Measurements from ENCODE around the gene GABRB3. TPM values are rescaled to one million over a fixed set of nuclear protein-coding genes. Genes with fewer than 3 reads are reported as not detected.
A peak's percentile ranks its signal among the peaks of the same experiment; 100 is the strongest.
"Not testable (repeated sequence)": the region's sequence is repeated elsewhere in the genome, so short reads cannot be mapped to it uniquely, and the experiment has no call there.

GABRB3 gene
- total and polyA plus RNA-seq, 2 of the 8 experiments (the other 6 are each of a cell fraction or from before 2014, with no cell fraction given), result 98.8 to 163 TPM

DNA sequence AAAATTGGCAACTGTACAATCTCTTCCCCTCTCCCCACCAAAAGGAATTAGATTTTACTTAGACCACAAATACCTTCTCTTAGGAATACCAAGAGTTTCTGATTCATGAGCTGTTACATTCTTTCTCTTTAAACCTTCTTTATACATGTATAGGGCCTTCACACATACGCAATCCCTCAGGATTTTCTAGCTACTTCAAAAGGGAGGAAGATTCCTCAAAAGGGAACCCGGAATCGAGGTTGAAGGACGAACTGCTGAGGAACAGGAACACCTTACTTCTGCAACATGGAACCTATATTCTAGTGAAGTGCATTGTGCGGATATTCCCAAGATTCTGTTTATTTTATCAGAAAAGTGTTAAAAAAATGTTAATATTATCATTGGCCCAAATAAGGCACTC lies 52.3 kb downstream of the GABRB3 start (continued):
- TF ChIP-seq, protein P1, sequence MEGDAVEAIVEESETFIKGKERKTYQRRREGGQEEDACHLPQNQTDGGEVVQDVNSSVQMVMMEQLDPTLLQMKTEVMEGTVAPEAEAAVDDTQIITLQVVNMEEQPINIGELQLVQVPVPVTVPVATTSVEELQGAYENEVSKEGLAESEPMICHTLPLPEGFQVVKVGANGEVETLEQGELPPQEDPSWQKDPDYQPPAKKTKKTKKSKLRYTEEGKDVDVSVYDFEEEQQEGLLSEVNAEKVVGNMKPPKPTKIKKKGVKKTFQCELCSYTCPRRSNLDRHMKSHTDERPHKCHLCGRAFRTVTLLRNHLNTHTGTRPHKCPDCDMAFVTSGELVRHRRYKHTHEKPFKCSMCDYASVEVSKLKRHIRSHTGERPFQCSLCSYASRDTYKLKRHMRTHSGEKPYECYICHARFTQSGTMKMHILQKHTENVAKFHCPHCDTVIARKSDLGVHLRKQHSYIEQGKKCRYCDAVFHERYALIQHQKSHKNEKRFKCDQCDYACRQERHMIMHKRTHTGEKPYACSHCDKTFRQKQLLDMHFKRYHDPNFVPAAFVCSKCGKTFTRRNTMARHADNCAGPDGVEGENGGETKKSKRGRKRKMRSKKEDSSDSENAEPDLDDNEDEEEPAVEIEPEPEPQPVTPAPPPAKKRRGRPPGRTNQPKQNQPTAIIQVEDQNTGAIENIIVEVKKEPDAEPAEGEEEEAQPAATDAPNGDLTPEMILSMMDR (IDR thresholded peaks at IDR 0.05; ENCODE audit: control extremely low read depth in 1 of 3, insufficient read depth in 1 of 3, low read depth in 1 of 3, low read length in 3 of 3), result no peak
- TF ChIP-seq CBX5 (IDR thresholded peaks at IDR 0.05; ENCODE audit: low read depth, low read length), result no peak
- TF ChIP-seq, protein P2, sequence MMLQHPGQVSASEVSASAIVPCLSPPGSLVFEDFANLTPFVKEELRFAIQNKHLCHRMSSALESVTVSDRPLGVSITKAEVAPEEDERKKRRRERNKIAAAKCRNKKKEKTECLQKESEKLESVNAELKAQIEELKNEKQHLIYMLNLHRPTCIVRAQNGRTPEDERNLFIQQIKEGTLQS (IDR thresholded peaks at IDR 0.05; ENCODE audit: insufficient read depth, low read depth, low read length), result no peak

DNA sequence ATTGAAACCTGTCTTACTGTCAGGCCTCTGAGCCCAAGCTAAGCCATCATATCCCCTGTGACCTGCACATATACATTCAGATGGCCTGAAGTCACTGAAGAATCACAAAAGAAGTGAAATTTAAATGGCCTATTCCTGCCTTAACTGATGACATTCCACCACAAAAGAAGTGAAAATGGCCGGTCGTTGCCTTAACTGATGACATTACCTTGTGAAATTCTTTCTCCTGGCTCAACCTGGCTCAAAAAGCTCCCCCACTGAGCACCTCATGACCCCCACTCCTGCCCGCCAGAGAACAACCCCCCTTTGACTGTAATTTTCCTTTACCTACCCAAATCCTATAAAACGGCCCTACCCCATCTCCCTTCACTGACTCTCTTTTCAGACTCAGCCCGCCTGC lies 53.0 kb downstream of the GABRB3 start:
- DNase-seq (ENCODE audit: low read depth in 1 of 2, low spot score in 2 of 2), result peak in 1 of 2 experiments; percentile 45
- peak overlapping the region; percentile 58 to 63; a peak in 3 of 4 replicates for H3K4me2 ChIP-seq (ENCODE audit: insufficient read depth in 1 of 2, low read depth in 2 of 2, low read length in 2 of 2)

More for the DNA sequence above, 53.0 kb downstream of the GABRB3 start:
- H3K14ac ChIP-seq (ENCODE audit: insufficient read length); H2BK20ac ChIP-seq (ENCODE audit: low read length); H3K27me3 ChIP-seq (replicated peaks in 1 of 4; ENCODE audit: control insufficient read depth in 3 of 4, extremely low read depth in 1 of 4, insufficient read depth in 3 of 4, low read length in 3 of 4); H4K20me1 ChIP-seq (replicated peaks in 1 of 2; ENCODE audit: control insufficient read depth in 1 of 2, insufficient read depth in 2 of 2, low read length in 2 of 2); H3K27ac ChIP-seq (ENCODE audit: low read depth, low read length); H4K5ac ChIP-seq (ENCODE audit: insufficient read length, low read depth, low read length); FAIRE-seq; H2BK15ac ChIP-seq (ENCODE audit: low read length); H3K23ac ChIP-seq (ENCODE audit: insufficient read length); H3K4ac ChIP-seq (replicated peaks; ENCODE audit: insufficient read length, low read depth, low read length); H3K36me3 ChIP-seq (ENCODE audit: control insufficient read depth in 2 of 4, insufficient read depth in 4 of 4, low read length in 3 of 4); H3K9me3 ChIP-seq (ENCODE audit: insufficient read depth in 2 of 2, low read depth in 1 of 2, low read length in 1 of 2); H2AFZ ChIP-seq (ENCODE audit: low read length); H2BK12ac ChIP-seq (ENCODE audit: low read depth, low read length); H4K91ac ChIP-seq (replicated peaks; ENCODE audit: insufficient read length, low read length); H2BK5ac ChIP-seq (ENCODE audit: low read depth, low read length); H2BK120ac ChIP-seq (replicated peaks; ENCODE audit: low read depth, low read length); H3K9ac ChIP-seq (replicated peaks in 1 of 4; ENCODE audit: extremely low read depth in 1 of 4, low read depth in 3 of 4, low read length in 3 of 4); H3K79me1 ChIP-seq (ENCODE audit: low read depth, low read length); H3K56ac ChIP-seq (replicated peaks; ENCODE audit: insufficient read length, low read depth, low read length); H2AK5ac ChIP-seq (ENCODE audit: low read depth, low read length); H3K18ac ChIP-seq (ENCODE audit: extremely low read depth, low read length); H3K23me2 ChIP-seq (ENCODE audit: low read depth, low read length); H4K8ac ChIP-seq (ENCODE audit: extremely low read depth, insufficient read depth, low read length): not testable (repeated sequence)
- peaks cover 22 to 42% (median 35%) of the 10 kb centered on the region in 4 experiments for H3K4me1 ChIP-seq (replicated peaks in 1 of 4; ENCODE audit: control insufficient read depth in 3 of 4, insufficient read depth in 4 of 4, low read length in 3 of 4)
- H3K4me3 ChIP-seq (ENCODE audit: extremely low read depth in 1 of 4, insufficient read depth in 2 of 4, low read depth in 3 of 4, low read length in 4 of 4), result peak overlapping the region in 1 of 4 experiments; percentile 44; a peak in 1 of 8 replicates
- ChIA-PET POLR2A (ENCODE audit: partially characterized antibody) (interaction anchor here (0.7 to 2.0 kb wide), 5 partner anchors 9 to 47 kb away, joined by 3 to 6 read pairs (median 4); no protein-coding TSS in a partner anchor), CTCF (ENCODE audit: partially characterized antibody) (interaction anchor here (1.2 to 3.2 kb wide), 4 partner anchors 11 to 37 kb away, joined by 3 to 9 read pairs (median 5); no protein-coding TSS in a partner anchor)
- peaks cover 10 to 72% of the 10 kb centered on the region in 2 experiments for H3K79me2 ChIP-seq (ENCODE audit: control insufficient read depth in 1 of 2, insufficient read depth in 2 of 2, low read length in 2 of 2)
- WGBS, 2 experiments (ENCODE audit: extremely low coverage in 1 of 2, insufficient coverage in 1 of 2, insufficient read length in 1 of 2, insufficient replicate concordance in 2 of 2, low coverage in 1 of 2, low lambda C conversion rate in 2 of 2, missing lambda C conversion rate in 1 of 2), result 9% methylated on average over 5 of the region's 5 CpGs; no CpG with 5 or more reads in 1 of the 2 experiments

Data from H1 (cell line).